Ishikawa (cell line): ENCODE results near the gene LIMK2.

Experiments
- CEBPB ChIP-seq: IDR thresholded peaks from 2 replicates; pipeline ENCODE4 v1.6.1; 2012
- CREB1 ChIP-seq: IDR thresholded peaks from 2 replicates; pipeline ENCODE4 v1.6.1; 2012; ENCODE audit warnings: low read depth
- EGR1 ChIP-seq: IDR thresholded peaks from 2 replicates; pipeline ENCODE4 v1.6.1; 2012
- EP300 ChIP-seq: IDR thresholded peaks from 2 replicates; pipeline ENCODE4 v1.6.1; 2012; ENCODE audit warnings: borderline replicate concordance
- FOXM1 ChIP-seq: IDR thresholded peaks from 2 replicates; pipeline ENCODE4 v1.6.1; 2012; ENCODE audit warnings: low read depth, borderline replicate concordance
- MAX ChIP-seq: IDR thresholded peaks from 2 replicates; pipeline ENCODE4 v1.6.1; 2012
- NFIC ChIP-seq: IDR thresholded peaks from 2 replicates; pipeline ENCODE4 v1.6.1; 2012
- RAD21 ChIP-seq: IDR thresholded peaks from 2 replicates; pipeline ENCODE4 v1.6.1; 2012; ENCODE audit warnings: low read depth
- REST ChIP-seq: IDR thresholded peaks from 2 replicates; pipeline ENCODE4 v1.6.1; 2012; ENCODE audit warnings: low read depth, mild to moderate bottlenecking
- TCF12 ChIP-seq: IDR thresholded peaks from 2 replicates; pipeline ENCODE4 v1.6.1; 2012; ENCODE audit warnings: low read depth
- TEAD4 ChIP-seq: IDR thresholded peaks from 2 replicates; pipeline ENCODE4 v1.6.1; 2012
- YY1 ChIP-seq: IDR thresholded peaks from 2 replicates; pipeline ENCODE4 v1.6.1; 2012; ENCODE audit warnings: low read depth
- ZBTB7A ChIP-seq: IDR thresholded peaks from 2 replicates; pipeline ENCODE4 v1.6.1; 2012; ENCODE audit warnings: low read depth
- TF ChIP-seq, protein P1 (sequence below): IDR thresholded peaks from 2 replicates; pipeline ENCODE4 v1.6.1; 2012

The LIMK2 gene

DNA sequence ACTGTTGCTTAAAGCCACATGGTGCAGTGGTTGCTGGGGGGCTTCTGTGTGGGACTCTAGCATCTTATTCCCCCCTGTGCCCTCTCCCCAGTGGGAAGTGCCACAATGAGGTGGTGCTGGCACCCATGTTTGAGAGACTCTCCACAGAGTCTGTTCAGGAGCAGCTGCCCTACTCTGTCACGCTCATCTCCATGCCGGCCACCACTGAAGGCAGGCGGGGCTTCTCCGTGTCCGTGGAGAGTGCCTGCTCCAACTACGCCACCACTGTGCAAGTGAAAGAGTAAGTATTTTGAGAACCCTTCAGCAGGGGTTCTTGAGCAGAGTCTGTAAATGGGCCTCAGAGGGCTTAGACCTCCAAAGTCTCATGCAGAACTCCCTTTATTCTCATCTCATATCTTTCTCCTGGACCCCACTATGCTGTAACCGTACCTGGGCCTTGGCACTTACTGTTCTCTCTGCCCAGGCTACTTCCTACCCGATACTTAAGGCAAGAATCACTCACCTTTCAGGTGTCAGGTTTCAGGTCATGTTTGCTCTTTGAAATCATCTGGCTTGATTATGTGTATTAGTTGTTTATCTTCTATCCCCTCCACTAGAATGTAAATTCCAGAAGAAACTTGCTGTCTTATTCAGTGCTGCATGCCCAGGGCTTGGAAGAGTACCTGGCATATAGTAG is 47.8 kb downstream of the LIMK2 start:
- no peak for TF ChIP-seq YY1
- TF ChIP-seq, protein P1, sequence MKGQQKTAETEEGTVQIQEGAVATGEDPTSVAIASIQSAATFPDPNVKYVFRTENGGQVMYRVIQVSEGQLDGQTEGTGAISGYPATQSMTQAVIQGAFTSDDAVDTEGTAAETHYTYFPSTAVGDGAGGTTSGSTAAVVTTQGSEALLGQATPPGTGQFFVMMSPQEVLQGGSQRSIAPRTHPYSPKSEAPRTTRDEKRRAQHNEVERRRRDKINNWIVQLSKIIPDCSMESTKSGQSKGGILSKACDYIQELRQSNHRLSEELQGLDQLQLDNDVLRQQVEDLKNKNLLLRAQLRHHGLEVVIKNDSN = no peak

- TF ChIP-seq EP300 (no peak), YY1 (no peak), FOXM1 (no peak), TCF12 (no peak), ZBTB7A (no peak), CEBPB (no peak), EGR1 (no peak), RAD21 (no peak), CREB1 (no peak), TEAD4 (no peak), NFIC (no peak), REST (no peak), MAX (no peak)
- TF ChIP-seq, protein P1 = no peak
Measured at GRCh38 chr22:31260474-31260856, 48.4 kb downstream of the LIMK2 start.

- TF ChIP-seq TCF12 (no peak), YY1 (no peak), NFIC (no peak), FOXM1 (no peak), TEAD4 (no peak), MAX (no peak), EGR1 (no peak), RAD21 (no peak), REST (no peak), CEBPB (no peak), CREB1 (no peak)
- TF ChIP-seq, protein P1 = no peak
Measured at GRCh38 chr22:31262312-31263133, 50.4 kb downstream of the LIMK2 start.

- TF ChIP-seq TEAD4 (no peak), TCF12 (no peak), EGR1 (no peak), FOXM1 (no peak), ZBTB7A (no peak), REST (no peak), NFIC (no peak), MAX (no peak)
Measured at GRCh38 chr22:31263896-31264640, 52.0 kb downstream of the LIMK2 start.
